ENCODE results near the gene ARID5A. TPM values are rescaled to one million over a fixed set of nuclear protein-coding genes. Genes with fewer than 3 reads are reported as not detected.

The ARID5A gene
- total and polyA plus RNA-seq, 4 donors, result 12.5 to 61.9 (median 28.4) TPM

DNA sequence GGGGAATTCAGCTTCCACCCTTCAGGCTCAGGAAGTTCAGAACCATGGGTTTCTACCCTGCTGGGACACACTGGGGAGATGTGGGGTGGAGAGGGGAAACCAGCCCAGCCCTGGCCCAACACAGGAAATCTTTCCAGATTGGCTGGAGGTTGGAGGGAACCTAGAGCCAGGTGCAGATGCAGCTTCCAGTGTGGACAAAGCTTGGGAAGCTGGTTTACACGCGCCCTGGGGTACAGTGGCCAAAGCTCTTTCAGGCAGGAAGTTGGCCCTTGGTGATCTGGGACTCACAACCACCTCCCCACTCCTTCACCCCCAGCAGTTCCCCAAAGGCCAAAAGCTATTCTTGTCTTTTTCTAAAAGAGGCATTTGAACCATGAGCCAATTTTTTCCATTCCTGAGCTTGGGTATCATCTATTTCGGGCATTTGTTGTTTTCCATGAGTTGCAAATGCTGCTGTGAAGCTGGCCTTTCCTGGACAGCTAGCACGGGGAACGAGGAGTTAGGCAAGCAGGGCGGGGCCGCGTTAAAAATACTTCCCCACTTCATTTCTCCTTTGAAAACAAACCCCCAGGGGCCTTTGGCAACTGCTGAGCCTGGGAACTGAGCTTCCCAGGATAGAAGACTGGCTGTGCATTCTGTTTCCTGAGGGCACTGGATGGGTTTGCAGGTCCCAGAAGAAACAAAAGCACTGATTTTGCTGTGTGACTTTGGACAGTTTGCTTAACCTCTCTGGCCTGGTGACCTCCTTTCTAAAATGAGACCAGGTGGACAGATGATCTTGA, 3.1 kb upstream of the ARID5A start:
- 9 to 14% methylated on average over 8 of the region's 8 CpGs for WGBS, 2 donors
- Histone ChIP-seq H3K36me3 (ENCODE audit: control insufficient read depth in 4 of 4, insufficient read depth in 4 of 4, low read length in 4 of 4) (no peaks in the 10 kb centered on the region), H3K27ac (ENCODE audit: low read depth in 1 of 2, low read length in 1 of 2) (peak overlapping the region; percentile 69 to 90), H3K9ac (ENCODE audit: insufficient read depth in 1 of 2, low read length in 2 of 2) (no peak overlapping the region), H3K27me3 (ENCODE audit: control insufficient read depth in 3 of 3, insufficient read depth in 3 of 3, low read length in 2 of 3) (no peaks in the 10 kb centered on the region), H3K4me1 (ENCODE audit: control insufficient read depth in 5 of 5, insufficient read depth in 5 of 5, low read length in 5 of 5) (peaks cover 23 to 54% (median 24%) of the 10 kb centered on the region in 5 donors), H3K4me3 (no peak overlapping the region), H3K9me3 (ENCODE audit: control insufficient read depth in 4 of 4, insufficient read depth in 3 of 4, low read length in 3 of 4) (no peaks in the 10 kb centered on the region)
- peak in 2 of 3 donors; percentile 54 to 76 for DNase-seq
- ATAC-seq (ENCODE audit: insufficient read depth, low FRiP score), result no peak
- TF ChIP-seq, protein P1, sequence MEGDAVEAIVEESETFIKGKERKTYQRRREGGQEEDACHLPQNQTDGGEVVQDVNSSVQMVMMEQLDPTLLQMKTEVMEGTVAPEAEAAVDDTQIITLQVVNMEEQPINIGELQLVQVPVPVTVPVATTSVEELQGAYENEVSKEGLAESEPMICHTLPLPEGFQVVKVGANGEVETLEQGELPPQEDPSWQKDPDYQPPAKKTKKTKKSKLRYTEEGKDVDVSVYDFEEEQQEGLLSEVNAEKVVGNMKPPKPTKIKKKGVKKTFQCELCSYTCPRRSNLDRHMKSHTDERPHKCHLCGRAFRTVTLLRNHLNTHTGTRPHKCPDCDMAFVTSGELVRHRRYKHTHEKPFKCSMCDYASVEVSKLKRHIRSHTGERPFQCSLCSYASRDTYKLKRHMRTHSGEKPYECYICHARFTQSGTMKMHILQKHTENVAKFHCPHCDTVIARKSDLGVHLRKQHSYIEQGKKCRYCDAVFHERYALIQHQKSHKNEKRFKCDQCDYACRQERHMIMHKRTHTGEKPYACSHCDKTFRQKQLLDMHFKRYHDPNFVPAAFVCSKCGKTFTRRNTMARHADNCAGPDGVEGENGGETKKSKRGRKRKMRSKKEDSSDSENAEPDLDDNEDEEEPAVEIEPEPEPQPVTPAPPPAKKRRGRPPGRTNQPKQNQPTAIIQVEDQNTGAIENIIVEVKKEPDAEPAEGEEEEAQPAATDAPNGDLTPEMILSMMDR (IDR thresholded peaks at IDR 0.05; ENCODE audit: control extremely low read depth, extremely low read depth), result no peak

DNA sequence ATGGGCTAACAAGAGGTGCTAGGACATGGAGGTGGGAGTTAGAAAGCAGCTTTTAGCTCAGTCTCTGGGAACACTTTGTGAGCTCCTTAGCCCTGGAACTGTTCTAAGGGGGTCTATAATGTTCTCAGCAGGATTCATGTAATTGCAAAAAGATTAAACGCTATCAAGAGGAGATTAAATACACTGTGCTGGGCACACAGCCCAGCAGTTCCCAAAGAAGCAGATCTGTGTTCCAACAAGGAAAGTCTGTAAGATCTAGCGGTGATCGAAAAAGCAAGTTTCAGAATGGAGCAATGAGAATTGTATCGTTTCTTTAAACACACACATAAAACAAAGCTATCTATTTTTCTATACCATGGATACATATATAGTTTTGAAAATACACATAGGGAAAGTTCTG, 2.4 kb upstream of the ARID5A start:
- TF ChIP-seq, protein P1 (IDR thresholded peaks at IDR 0.05; ENCODE audit: control extremely low read depth, extremely low read depth), result no peak
- Histone ChIP-seq H3K9ac (ENCODE audit: insufficient read depth in 1 of 2, low read length in 2 of 2) (no peak overlapping the region), H3K4me1 (ENCODE audit: control insufficient read depth in 5 of 5, insufficient read depth in 5 of 5, low read length in 5 of 5) (peaks cover 17 to 56% (median 23%) of the 10 kb centered on the region in 5 donors), H3K36me3 (ENCODE audit: control insufficient read depth in 4 of 4, insufficient read depth in 4 of 4, low read length in 4 of 4) (no peaks in the 10 kb centered on the region), H3K9me3 (ENCODE audit: control insufficient read depth in 4 of 4, insufficient read depth in 3 of 4, low read length in 3 of 4) (no peaks in the 10 kb centered on the region), H3K27ac (ENCODE audit: low read depth in 1 of 2, low read length in 1 of 2) (peak overlapping the region; percentile 69 to 90), H3K27me3 (ENCODE audit: control insufficient read depth in 3 of 3, insufficient read depth in 3 of 3, low read length in 2 of 3) (no peaks in the 10 kb centered on the region), H3K4me3 (no peak overlapping the region)
- DNase-seq (peak in 1 of 3 donors; percentile 64), ATAC-seq (ENCODE audit: insufficient read depth, low FRiP score) (no peak)
- WGBS, 2 donors, result 65 to 82% methylated on average over 4 of the region's 4 CpGs

DNA sequence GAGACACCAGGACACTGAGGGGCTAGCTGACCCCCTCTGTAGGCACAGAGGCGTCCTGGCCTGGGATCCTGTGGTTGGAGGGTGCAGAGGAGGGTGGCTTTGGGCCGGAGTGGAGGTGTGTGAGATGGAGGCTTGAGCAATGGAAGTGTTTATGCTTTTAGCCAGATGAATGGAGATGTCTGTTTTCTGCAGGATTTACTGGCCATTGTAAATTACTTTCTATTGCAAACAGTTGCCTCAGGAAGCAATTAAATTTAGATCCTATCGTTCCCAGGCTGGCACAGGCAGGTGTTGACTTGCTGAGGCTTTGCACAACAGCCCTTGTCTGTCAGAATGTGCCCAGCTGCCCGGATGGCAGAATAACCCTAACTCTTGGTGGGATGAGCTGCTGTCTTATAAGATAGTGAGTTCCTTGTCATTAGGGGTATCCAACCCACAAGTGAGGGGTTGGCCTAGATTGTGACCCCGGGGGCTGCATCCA, 1.8 kb upstream of the ARID5A start:
- Histone ChIP-seq H3K36me3 (ENCODE audit: control insufficient read depth in 4 of 4, insufficient read depth in 4 of 4, low read length in 4 of 4) (peaks cover 0 to 1% (median 0%) of the 10 kb centered on the region in 4 donors), H3K9ac (ENCODE audit: insufficient read depth in 1 of 2, low read length in 2 of 2) (no peak overlapping the region), H3K4me1 (ENCODE audit: control insufficient read depth in 5 of 5, insufficient read depth in 5 of 5, low read length in 5 of 5) (peaks cover 17 to 59% (median 23%) of the 10 kb centered on the region in 5 donors), H3K4me3 (no peak overlapping the region), H3K27me3 (ENCODE audit: control insufficient read depth in 3 of 3, insufficient read depth in 3 of 3, low read length in 2 of 3) (no peaks in the 10 kb centered on the region), H3K9me3 (ENCODE audit: control insufficient read depth in 4 of 4, insufficient read depth in 3 of 4, low read length in 3 of 4) (no peaks in the 10 kb centered on the region), H3K27ac (ENCODE audit: low read depth in 1 of 2, low read length in 1 of 2) (peak overlapping the region in 1 of 2 donors; percentile 42)
- TF ChIP-seq, protein P1 (IDR thresholded peaks at IDR 0.05; ENCODE audit: control extremely low read depth, extremely low read depth), result no peak
- ATAC-seq (ENCODE audit: insufficient read depth, low FRiP score), result no peak
- DNase-seq, result no peak
- 59 to 68% methylated on average over 5 of the region's 5 CpGs for WGBS, 2 donors
